MM.1S (cell line): ENCODE results near the gene TMEM59.

ENCODE experiments used
- DNase-seq: peaks from one replicate; pipeline ENCODE4 v3.0.0-alpha.2; 2015
- H2AFZ ChIP-seq: fragments of 300-600 bp; sonication (generic); 2 replicates; pipeline ENCODE4 v1.6.0; 2016; ENCODE audit warnings: antibody characterized with exemption, low read length
- H3F3A ChIP-seq: fragments of 300-600 bp; sonication (generic); 2 replicates; pipeline ENCODE4 v1.6.1; 2016; ENCODE audit warnings: mild to moderate bottlenecking, antibody characterized with exemption, low read length, moderate library complexity, mixed read lengths; ENCODE audit not compliant: insufficient read depth
- H3K27ac ChIP-seq: fragments of 300-600 bp; sonication (generic); 2 replicates; pipeline ENCODE4 v1.5.1; 2016; ENCODE audit warnings: mild to moderate bottlenecking, low read length
- H3K27me3 ChIP-seq: fragments of 300-600 bp; sonication (generic); replicated peaks from 2 replicates; pipeline ENCODE4 v1.6.0; 2016; ENCODE audit warnings: low read length; ENCODE audit not compliant: insufficient read depth
- H3K36me3 ChIP-seq: fragments of 300-600 bp; sonication (generic); replicated peaks from 2 replicates; pipeline ENCODE4 v1.6.1; 2016; ENCODE audit warnings: mild to moderate bottlenecking, low read length, mixed read lengths; ENCODE audit not compliant: insufficient read depth
- H3K4me1 ChIP-seq: fragments of 300-600 bp; sonication (generic); 2 replicates; pipeline ENCODE4 v1.6.1; 2016; ENCODE audit warnings: low read length, mixed read lengths
- H3K4me2 ChIP-seq: fragments of 300-600 bp; sonication (generic); 2 replicates; pipeline ENCODE4 v1.6.0; 2016; ENCODE audit warnings: low read depth, low read length
- H3K4me3 ChIP-seq: fragments of 300-600 bp; sonication (generic); 2 replicates; pipeline ENCODE4 v1.5.1; 2016; ENCODE audit warnings: low read length, mixed read lengths
- H3K79me2 ChIP-seq: fragments of 300-600 bp; sonication (generic); 2 replicates; pipeline ENCODE4 v1.6.1; 2016; ENCODE audit warnings: mixed run types, low read length, mixed read lengths
- H3K9ac ChIP-seq: fragments of 300-600 bp; sonication (generic); 2 replicates; pipeline ENCODE4 v1.6.1; 2016; ENCODE audit warnings: low read length, mixed read lengths
- H3K9me2 ChIP-seq: fragments of 300-600 bp; sonication (generic); replicated peaks from 2 replicates; pipeline ENCODE4 v1.6.1; 2016; ENCODE audit warnings: mild to moderate bottlenecking, low read length, mixed read lengths; ENCODE audit not compliant: insufficient read depth
- H3K9me3 ChIP-seq: fragments of 300-600 bp; sonication (generic); replicated peaks from 2 replicates; pipeline ENCODE4 v1.6.1; 2016; ENCODE audit warnings: mild to moderate bottlenecking, low read length, mixed read lengths; ENCODE audit not compliant: insufficient read depth
- H4K20me1 ChIP-seq: fragments of 300-600 bp; sonication (generic); 2 replicates; pipeline ENCODE4 v1.6.1; 2016; ENCODE audit warnings: mild to moderate bottlenecking, low read length, moderate library complexity, mixed read lengths; ENCODE audit not compliant: insufficient read depth
- EZH2 ChIP-seq: fragments of 300-600 bp; sonication (generic); optimal IDR thresholded peaks from 2 replicates; pipeline ENCODE3; 2017; ENCODE audit warnings: low read depth, mild to moderate bottlenecking, antibody characterized with exemption, low read length, mixed read lengths
- EZH2phosphoT487 ChIP-seq: fragments of 300-600 bp; sonication (generic); IDR thresholded peaks from 2 replicates; pipeline ENCODE4 v1.6.1; 2018; ENCODE audit warnings: antibody characterized with exemption, low read length
- TF ChIP-seq, protein P1 (sequence below): fragments of 300-600 bp; sonication (generic); IDR thresholded peaks from 2 replicates; pipeline ENCODE4 v1.5.1; 2016; ENCODE audit warnings: antibody characterized with exemption, low read length, mixed read lengths

The TMEM59 gene

GRCh38 chr1:54001591-54001990, 51.4 kb downstream of the TMEM59 start:
- Histone ChIP-seq H3K4me2 (no peak overlapping the region), H3K4me3 (no peak overlapping the region), H3F3A (no peaks in the 10 kb centered on the region), H3K36me3 (no peaks in the 10 kb centered on the region), H3K9me2 (no peaks in the 10 kb centered on the region), H3K9me3 (no peaks in the 10 kb centered on the region), H2AFZ (no peak overlapping the region), H3K9ac (no peak overlapping the region), H4K20me1 (no peaks in the 10 kb centered on the region), H3K79me2 (no peaks in the 10 kb centered on the region), H3K27me3 (no peaks in the 10 kb centered on the region), H3K4me1 (no peaks in the 10 kb centered on the region), H3K27ac (no peak overlapping the region)
- no peak for TF ChIP-seq EZH2phosphoT487
- no peak for TF ChIP-seq EZH2
- TF ChIP-seq, protein P1, sequence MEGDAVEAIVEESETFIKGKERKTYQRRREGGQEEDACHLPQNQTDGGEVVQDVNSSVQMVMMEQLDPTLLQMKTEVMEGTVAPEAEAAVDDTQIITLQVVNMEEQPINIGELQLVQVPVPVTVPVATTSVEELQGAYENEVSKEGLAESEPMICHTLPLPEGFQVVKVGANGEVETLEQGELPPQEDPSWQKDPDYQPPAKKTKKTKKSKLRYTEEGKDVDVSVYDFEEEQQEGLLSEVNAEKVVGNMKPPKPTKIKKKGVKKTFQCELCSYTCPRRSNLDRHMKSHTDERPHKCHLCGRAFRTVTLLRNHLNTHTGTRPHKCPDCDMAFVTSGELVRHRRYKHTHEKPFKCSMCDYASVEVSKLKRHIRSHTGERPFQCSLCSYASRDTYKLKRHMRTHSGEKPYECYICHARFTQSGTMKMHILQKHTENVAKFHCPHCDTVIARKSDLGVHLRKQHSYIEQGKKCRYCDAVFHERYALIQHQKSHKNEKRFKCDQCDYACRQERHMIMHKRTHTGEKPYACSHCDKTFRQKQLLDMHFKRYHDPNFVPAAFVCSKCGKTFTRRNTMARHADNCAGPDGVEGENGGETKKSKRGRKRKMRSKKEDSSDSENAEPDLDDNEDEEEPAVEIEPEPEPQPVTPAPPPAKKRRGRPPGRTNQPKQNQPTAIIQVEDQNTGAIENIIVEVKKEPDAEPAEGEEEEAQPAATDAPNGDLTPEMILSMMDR = no peak
- DNase-seq = no peak

- Histone ChIP-seq H3K9me3 (no peaks in the 10 kb centered on the region), H2AFZ (no peak overlapping the region), H3K36me3 (no peaks in the 10 kb centered on the region), H3K27me3 (no peaks in the 10 kb centered on the region), H4K20me1 (no peaks in the 10 kb centered on the region), H3K4me1 (no peaks in the 10 kb centered on the region), H3K79me2 (no peaks in the 10 kb centered on the region), H3K4me2 (no peak overlapping the region), H3F3A (no peaks in the 10 kb centered on the region), H3K9ac (no peak overlapping the region), H3K27ac (no peak overlapping the region), H3K4me3 (no peak overlapping the region), H3K9me2 (no peaks in the 10 kb centered on the region)
- no peak for DNase-seq
- TF ChIP-seq, protein P1 = no peak
- no peak for TF ChIP-seq EZH2
- TF ChIP-seq EZH2phosphoT487 = no peak
Observed at GRCh38 chr1:53999920-54000319, 53.1 kb downstream of the TMEM59 start.

GRCh38 chr1:53998223-53998622, 54.8 kb downstream of the TMEM59 start:
- Histone ChIP-seq H3K9me3 (no peaks in the 10 kb centered on the region), H3K4me1 (no peaks in the 10 kb centered on the region), H3K4me2 (no peak overlapping the region), H3K79me2 (no peaks in the 10 kb centered on the region), H3K27ac (no peak overlapping the region), H3K9me2 (no peaks in the 10 kb centered on the region), H3K9ac (no peak overlapping the region), H3K4me3 (no peak overlapping the region), H2AFZ (no peak overlapping the region), H3K27me3 (no peaks in the 10 kb centered on the region), H3F3A (no peaks in the 10 kb centered on the region), H3K36me3 (no peaks in the 10 kb centered on the region), H4K20me1 (no peaks in the 10 kb centered on the region)
- TF ChIP-seq EZH2 (no peak), EZH2phosphoT487 (no peak)
- TF ChIP-seq, protein P1 = no peak
- DNase-seq = no peak
